SK-MEL-5 (cell line): ENCODE measurements around the gene CCDC171. TPM values are rescaled to one million over a fixed set of nuclear protein-coding genes. Genes with fewer than 3 reads are reported as not detected.

ENCODE experiments used
- DNase-seq: peaks from one replicate; pipeline ENCODE4 v3.0.0-alpha.2; 2016; ENCODE audit warnings: low read depth, low spot score
- in situ Hi-C: cut with HindIII; loops from 2 replicates; pipeline ENCODE4 v1.10.0; 2016; ENCODE audit warnings: low sequenced_read_pairs, high pct_unique_total_duplicates, low pct_unique_long_range_greater_than_20kb
- total RNA-seq: library from RNA; depleted of rRNA; stranded (reverse); fragments of >200 nt; shearing (Covaris generic); gene quantifications from 2 replicates; pipeline ENCODE4 v1.2.3, GENCODE V29; 2014

CCDC171 gene
- total RNA-seq, 1 experiment from 2014 or later: 72.9 TPM

DNA sequence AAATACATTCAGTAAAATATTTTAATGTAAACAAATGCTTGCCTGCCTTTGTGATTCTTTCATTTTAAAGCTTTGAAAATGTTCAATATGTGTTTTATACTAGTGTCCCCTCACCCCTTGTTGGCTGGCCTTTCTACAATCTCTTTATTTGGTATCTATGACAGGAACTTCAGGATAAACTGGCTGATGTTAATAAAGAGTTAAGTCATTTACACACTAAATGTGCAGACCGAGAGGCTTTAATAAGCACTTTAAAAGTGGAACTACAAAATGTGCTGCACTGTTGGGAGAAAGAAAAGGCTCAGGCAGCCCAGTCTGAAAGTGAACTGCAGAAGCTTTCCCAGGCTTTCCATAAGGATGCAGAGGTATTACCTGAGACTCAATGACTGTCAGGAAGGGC is 171.8 kb downstream of the CCDC171 start:
- in situ Hi-C loops: no loop called here
- no peak for DNase-seq

DNA sequence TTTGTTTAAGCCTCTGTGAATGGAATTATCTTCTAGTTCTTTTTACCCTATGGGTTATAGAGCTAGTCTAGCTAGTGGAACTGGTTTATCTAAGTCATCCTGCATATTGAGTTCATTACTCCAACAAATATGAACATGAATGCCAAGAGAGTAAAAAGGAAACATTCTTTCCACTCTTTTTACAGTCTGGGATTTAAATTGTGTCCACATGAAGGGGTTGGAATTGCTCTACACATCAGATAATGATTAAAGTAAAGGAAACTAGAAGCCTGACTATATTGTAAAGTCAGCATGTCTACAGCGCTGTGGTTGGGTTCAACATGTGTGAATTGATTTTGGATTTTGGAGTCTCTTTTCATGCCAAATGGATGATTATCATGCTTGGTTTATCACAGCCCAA is 173.1 kb downstream of the CCDC171 start:
- in situ Hi-C loops: no loop called here
- DNase-seq: no peak

DNA sequence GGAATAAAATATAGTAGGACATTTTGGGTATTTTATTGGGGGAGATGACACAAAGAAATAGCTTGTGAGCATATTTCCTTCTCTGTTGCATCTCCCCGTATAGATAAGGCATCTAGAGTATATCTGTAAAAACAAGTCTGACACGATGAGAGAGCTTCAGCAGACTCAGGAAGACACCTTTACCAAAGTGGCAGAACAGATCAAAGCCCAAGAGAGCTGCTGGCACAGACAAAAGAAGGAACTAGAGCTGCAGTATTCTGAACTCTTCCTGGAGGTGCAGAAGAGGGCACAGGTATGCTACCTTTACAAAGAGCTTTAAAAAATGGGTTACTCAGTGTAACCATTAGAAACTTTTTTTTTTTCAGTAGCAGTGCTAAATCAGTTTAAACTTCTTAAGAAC is 176.7 kb downstream of the CCDC171 start:
- no peak for DNase-seq
- in situ Hi-C loops: no loop called here

DNA sequence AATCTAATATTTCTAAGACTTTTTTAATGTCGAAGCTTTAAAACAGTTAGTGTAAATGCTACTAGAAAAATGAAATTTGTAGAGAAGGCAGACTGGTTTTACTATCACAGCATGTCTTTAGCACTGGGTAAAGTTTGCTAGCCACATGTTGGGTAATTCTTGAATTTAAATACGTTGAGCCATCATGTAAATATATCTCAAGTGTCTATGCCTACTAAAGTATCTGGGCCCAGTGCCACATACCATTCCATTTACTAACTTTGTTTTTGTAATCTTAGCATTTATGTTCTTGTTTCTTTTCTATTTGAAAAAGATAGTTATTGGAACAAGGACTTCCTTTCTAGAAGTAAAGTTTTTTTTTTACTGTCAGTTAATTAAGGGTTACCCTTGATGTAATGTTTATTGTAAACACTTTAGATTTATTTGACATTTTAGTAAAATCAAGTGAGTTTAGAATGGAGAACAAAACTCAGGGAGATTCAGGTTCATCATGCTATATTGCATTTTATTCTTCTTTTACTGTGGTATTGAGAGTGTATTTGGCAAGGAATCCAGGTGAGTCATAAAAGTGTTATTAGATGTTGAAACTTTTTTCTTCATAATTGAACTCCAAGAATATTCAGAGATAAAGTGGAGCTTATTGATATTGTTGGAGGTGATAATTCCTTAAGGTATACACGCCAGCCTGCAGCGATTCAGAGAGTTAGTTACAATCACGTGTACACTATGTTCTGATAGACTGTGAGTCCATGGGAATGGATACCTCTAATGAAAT is 182.4 kb downstream of the CCDC171 start:
- DNase-seq: no peak

DNA sequence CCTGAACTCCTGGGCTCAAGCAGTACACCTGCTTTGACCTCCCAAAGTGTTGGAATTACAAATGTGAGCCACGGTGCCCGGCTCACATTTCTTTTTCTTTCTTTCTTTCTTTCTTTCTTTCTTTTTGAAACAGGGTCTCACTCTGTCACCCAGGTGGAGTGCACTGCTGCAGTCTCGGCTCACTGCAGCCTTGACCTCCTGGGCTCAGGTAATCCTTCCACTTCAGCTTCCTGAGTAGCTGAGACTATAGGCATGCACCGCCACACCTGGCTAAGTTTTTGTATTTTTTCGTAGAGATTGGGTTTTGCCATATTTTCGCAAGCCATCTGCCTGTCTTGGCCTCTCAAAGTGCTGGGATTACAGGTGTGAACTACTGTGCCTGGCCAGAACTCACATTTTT is 183.7 kb downstream of the CCDC171 start:
- no peak for DNase-seq
- in situ Hi-C loops: no loop called here

More for the DNA sequence above, 182.4 kb downstream of the CCDC171 start:
- in situ Hi-C loops: no loop called here

DNA sequence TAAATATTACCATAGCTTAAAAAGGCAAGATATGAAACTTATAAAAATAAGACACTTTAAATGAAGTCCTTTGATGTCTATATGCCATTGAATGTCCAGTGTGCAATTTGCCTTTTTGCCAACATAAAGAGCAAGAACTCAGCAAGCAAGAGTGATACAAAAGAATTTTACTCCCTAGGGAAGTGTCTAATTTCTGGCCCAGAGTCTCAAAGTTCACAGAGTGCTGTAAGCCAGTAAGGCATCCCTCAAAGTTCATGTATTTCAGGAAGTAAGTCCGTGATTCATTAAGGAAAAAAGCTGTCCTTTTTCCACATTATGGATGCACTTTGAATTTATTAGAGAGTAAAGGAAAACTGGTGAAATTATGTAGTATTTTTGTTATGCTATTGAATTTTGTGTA is 185.2 kb downstream of the CCDC171 start:
- in situ Hi-C loops: no loop called here
- DNase-seq: no peak

DNA sequence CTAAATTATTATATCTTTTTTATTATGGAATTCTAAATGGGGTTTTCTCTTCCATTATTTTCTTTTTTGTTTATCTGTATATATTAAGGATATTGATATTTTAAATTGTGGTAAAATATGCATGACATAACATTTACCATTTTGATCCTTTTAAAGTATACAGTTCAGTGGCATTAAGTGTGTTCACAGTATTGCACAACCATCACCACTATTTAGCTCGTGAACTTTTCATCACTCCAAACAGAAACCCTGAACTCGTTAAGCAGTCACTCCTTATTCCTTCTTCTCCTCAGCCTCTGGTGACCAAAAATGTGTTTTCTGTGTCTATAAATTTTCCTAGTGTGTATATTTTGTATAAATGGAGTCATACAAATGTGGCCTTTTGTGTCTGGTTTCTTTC is 188.2 kb downstream of the CCDC171 start:
- no peak for DNase-seq
- in situ Hi-C loops: no loop called here

DNA sequence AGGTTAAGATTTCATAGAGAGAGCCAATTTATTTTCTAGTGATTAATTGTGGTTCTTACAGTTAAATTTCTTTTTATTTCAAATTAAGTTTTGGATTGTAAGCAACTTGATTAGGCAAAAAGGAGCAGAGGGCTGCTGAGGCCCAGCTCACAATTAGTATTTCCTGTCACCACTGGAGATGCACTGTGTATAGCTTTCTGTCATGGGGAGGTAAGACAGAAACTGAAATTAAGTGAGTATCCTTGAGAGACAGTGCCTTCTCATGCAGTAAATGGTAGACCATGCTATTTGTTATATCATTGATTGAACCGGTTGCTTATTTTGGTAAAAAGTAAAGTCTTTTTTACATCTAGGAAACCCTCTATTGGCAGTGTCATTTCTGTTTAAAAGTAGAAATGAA is 190.7 kb downstream of the CCDC171 start:
- in situ Hi-C loops: no loop called here
- DNase-seq: no peak

DNA sequence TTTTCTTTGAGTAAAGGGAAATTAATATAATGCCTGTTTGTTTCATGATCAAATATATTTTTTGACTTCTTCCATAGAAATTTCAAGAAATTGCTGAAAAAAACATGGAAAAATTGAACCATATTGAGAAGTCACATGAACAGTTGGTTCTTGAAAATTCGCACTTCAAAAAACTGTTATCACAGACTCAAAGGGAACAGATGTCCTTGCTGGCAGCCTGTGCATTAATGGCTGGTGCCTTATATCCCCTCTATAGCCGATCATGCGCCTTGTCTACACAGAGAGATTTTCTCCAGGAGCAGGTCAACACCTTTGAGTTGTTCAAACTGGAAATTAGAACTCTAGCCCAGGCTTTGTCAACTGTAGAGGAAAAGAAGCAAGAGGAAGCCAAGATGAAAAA is 191.4 kb downstream of the CCDC171 start:
- DNase-seq: no peak
- in situ Hi-C loops: no loop called here

DNA sequence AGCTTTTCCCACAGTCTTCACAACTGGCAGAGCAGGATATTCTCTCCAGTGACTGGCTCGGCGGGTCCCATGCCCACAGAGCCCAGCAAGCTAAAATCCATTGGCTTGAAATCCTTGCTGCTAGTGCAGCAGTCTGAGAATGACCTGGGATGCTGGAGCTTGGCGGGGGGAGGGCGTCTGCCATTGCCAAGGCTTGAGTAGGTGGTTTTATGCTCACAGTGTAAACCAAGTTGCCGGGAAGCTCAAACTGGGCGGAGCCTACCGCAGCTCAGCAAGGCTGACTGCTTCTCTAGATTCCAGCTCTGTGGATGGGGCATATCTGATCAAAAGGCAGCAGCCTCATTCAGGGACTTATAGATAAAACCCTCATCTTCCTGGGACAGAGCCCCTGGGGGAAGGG is 194.1 kb downstream of the CCDC171 start:
- in situ Hi-C loops: no loop called here
- no peak for DNase-seq

DNA sequence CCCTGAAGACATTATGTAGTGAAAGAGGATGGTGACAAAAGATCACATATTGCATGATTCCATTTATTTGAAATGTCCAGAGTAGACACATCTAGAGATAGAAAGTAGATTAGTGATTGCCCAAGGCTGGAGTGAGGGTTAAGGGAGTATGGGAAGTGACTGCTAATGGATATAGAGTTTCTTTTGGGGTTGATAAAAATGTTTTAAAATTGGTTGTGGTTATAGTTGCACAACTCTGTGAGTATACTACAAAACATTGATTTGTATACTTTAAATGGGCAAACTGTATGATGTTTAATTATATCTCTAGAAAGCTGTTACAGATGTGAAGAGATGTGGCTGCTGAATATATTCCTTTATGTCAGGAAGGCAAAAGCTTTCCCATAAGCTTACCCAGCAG is 202.8 kb downstream of the CCDC171 start:
- no peak for DNase-seq
- in situ Hi-C loops: no loop called here

DNA sequence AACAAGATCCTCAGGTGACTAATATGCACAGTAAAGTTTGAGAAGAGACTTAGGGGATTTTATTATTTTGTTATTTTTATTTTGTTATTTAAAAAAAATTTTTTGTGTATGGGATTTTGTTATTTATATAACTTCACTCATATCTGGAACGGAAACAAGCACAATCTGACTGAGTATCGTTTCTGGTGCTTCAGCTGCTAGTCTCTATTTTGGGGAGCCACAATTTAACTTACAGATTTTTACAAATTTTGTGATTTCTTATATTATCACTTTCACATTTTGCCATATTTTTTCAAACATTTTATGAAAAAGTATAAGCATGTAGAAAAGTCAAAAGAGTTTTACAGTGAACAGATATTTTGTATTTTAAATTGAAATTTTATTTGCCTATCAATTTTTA is 208.7 kb downstream of the CCDC171 start:
- in situ Hi-C loops: no loop called here
- DNase-seq: no peak

DNA sequence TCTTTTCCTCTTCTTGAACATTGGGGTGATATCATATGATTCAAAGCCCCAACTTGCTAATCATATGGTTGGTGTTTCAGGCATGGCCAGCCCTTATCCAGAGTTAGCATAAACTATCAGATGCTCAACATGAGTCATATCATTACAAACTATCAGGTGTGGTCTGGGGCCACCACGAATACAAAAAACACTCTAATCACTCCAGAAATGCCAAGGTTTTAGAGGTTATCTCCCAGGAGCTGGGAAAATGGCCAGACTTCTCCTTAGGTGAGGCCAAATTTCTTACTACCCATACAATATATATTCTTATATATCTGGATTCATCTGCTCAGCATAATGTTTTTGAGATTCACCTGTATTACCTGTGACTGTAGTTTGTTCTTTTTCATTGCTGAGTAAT is 210.5 kb downstream of the CCDC171 start:
- in situ Hi-C loops: no loop called here
- no peak for DNase-seq

DNA sequence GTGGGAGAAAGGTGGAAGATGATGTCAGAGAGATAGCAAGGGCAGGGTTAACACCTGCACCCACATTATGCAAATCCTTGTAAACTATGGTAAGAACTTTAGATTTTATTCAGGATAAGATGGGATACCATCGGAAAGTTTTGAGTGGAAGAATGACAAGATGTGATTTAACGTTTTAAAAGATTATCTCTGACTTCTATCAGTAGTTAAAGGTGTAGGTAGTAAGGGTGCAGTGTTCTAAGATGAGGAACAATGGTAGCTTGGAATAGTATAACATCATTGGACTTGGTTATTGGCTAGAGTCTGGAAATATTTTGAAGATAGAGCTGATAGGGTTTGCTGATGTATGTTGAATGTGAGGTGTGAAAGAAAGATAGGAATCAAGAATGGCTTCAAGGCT is 211.3 kb downstream of the CCDC171 start:
- in situ Hi-C loops: no loop called here

DNA sequence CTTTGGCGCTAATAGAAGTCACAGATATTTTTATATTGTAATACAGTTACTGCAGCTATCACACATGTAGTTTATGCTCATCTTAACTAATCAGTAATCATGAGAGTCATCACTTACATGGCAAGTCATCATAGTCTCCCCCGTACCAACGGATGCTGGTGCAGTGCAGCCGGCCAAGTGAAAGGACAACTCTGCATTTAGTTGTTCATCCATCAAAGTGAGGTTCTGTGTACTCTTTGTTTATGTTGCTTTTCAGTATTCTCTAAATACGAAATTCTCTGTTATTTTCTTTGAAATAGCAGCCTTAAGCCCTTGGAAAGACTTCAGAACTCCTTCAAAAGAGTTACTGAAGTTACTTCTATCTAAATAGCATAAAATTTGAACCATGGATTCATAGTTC is 216.7 kb downstream of the CCDC171 start:
- in situ Hi-C loops: no loop called here
- DNase-seq: no peak

More for the DNA sequence above, 211.3 kb downstream of the CCDC171 start:
- no peak for DNase-seq

DNA sequence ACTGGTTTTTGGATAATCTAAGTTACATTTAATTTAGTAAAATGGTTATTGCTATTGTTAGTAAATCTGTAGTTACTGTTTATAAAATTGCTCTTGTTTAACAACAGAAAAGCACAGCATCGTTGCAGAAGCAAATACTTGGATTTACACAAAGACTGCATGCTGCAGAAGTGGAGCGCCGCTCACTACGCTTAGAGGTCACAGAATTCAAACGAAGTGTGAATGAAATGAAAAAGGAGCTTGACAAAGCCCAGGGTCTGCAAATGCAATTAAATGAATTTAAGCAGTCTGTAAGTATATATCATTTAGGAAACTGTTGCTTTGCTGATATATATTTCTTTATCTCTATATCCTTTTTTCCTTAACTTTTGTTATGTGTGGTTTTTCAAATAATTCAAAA is 226.0 kb downstream of the CCDC171 start:
- DNase-seq: no peak
- in situ Hi-C loops: no loop called here

DNA sequence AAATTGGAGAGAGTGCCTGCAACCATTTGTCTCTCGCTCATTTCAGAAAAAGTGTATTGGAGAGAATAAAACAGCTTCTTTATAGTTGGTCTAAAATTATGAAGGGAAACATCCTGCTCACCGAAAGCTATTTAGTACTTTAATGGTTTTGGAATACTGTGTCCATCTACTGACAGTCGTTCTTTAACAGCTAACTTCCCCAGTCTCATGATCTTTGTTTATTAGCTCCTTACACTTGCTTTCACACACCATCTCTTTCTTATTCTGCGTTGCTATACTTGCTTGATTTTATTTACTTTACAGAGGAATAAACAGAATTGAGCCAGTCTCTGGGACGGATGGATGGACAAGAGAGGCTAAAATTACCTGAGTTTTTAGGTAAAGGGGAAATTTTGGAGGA is 229.3 kb downstream of the CCDC171 start:
- in situ Hi-C loops: no loop called here

DNA sequence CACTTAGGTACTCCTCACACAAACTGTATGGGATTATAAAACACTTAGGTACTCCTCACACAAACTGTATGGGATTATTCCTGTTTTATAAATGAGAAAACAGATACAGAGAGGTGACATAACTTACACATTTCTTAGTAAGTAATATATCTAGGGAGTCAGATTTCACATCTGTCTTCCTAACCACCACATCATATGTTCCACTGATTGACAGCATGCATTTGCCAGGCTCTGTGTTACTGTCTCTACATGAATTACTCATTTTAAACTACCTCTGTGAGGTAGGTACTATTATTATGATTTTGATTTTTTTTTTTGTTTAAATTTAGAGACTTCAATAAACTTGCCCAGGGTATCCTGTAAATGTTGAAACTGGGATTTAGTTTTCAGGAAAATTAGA is 232.7 kb downstream of the CCDC171 start:
- in situ Hi-C loops: no loop called here
- no peak for DNase-seq

More for the DNA sequence above, 229.3 kb downstream of the CCDC171 start:
- DNase-seq: no peak

DNA sequence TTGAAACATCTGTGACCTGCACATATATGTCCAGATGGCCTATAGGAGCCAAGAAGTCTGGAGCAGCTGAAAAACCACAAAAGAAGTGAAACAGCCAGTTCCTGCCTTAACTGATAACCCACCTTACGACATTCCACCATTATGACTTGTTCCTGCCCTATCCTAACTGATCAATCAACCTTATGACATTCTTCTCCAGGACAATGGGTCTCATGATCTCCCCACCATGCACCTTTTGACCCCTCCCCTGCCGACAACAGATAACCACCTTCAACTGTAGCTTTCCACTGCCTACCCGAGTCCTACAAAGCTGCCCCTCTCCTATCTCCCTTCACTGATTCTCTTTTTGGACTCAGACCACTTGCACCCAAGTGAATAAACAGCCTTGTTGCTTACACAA is 233.8 kb downstream of the CCDC171 start:
- in situ Hi-C loops: no loop called here

More for the DNA sequence above, 233.8 kb downstream of the CCDC171 start:
- no peak for DNase-seq
